WTC11 (cell line): ENCODE data around the gene ISG20L2. TPM values are rescaled to one million over a fixed set of nuclear protein-coding genes. Genes with fewer than 3 reads are reported as not detected.

Experiments
- ATAC-seq: fragments of 200-7000 bp; cut with Tn5 transposase; 2 replicates; pipeline ENCODE4 v1.10.0; 2021; ENCODE audit warnings: mild to moderate bottlenecking, moderate library complexity
- CTCF ChIA-PET: fragments of 300-600 bp; sonication (Branson Sonifier 250); formaldehyde crosslinking; loops from one replicate; lab custom pipeline; 2021; ENCODE audit warnings: antibody characterized with exemption; lab: Charles Lee
- POLR2A ChIA-PET: fragments of 350-600 bp; sonication (Branson Sonifier 250); formaldehyde crosslinking; loops from one replicate; lab custom pipeline; 2021; ENCODE audit warnings: antibody characterized with exemption; lab: Charles Lee
- DNase-seq: peaks from one replicate; pipeline ENCODE4 v3.0.0; 2021; ENCODE audit warnings: low spot score
- H3K27ac Mint-ChIP-seq: 2 replicates; pipeline ENCODE4 v1.8.0; 2021; ENCODE audit warnings: mixed read lengths
- H3K27me3 Mint-ChIP-seq: 2 replicates; pipeline ENCODE4 v1.8.0; 2021; ENCODE audit warnings: low read depth, mild to moderate bottlenecking, moderate library complexity, mixed read lengths
- H3K36me3 Mint-ChIP-seq: 2 replicates; pipeline ENCODE4 v1.8.0; 2021; ENCODE audit warnings: mixed read lengths
- H3K4me1 Mint-ChIP-seq: 2 replicates; pipeline ENCODE4 v1.8.0; 2022; ENCODE audit warnings: mixed read lengths
- H3K4me3 Mint-ChIP-seq: 2 replicates; pipeline ENCODE4 v1.8.0; 2021; ENCODE audit warnings: mild to moderate bottlenecking, moderate library complexity, mixed read lengths
- H3K9me3 Mint-ChIP-seq: 2 replicates; pipeline ENCODE4 v1.8.0; 2021; ENCODE audit warnings: mixed read lengths
- AR ChIP-seq: fragments of 250-450 bp; sonication (Bioruptor Pico); IDR thresholded peaks from 2 replicates; pipeline ENCODE4 v1.9.0; 2021; ENCODE audit warnings: mild to moderate bottlenecking
- ARID4B ChIP-seq: sonication (generic); formaldehyde crosslinking; IDR thresholded peaks from 2 replicates; pipeline ENCODE4 v1.8.0; 2023; ENCODE audit warnings: missing genetic modification reagents, mild to moderate bottlenecking, borderline replicate concordance
- CREB1 ChIP-seq: sonication (generic); formaldehyde crosslinking; IDR thresholded peaks from 2 replicates; pipeline ENCODE4 v1.8.0; 2023; ENCODE audit warnings: mild to moderate bottlenecking, missing genetic modification reagents
- E2F5 ChIP-seq: sonication (generic); formaldehyde crosslinking; IDR thresholded peaks from 2 replicates; pipeline ENCODE4 v1.8.1; 2022; ENCODE audit warnings: mild to moderate bottlenecking, moderate library complexity, missing genetic modification reagents
- ETV6 ChIP-seq: sonication (generic); formaldehyde crosslinking; IDR thresholded peaks from 2 replicates; pipeline ENCODE4 v1.8.1; 2022; ENCODE audit warnings: mild to moderate bottlenecking, missing genetic modification reagents
- GTF2I ChIP-seq: fragments of 250-450 bp; sonication (Bioruptor Pico); conservative IDR thresholded peaks from 2 replicates; pipeline ENCODE4 v1.4.0; 2021; ENCODE audit warnings: mild to moderate bottlenecking
- KAT7 ChIP-seq: sonication (generic); formaldehyde crosslinking; IDR thresholded peaks from 2 replicates; pipeline ENCODE4 v1.8.1; 2023; ENCODE audit warnings: missing genetic modification reagents, mild to moderate bottlenecking, borderline replicate concordance
- NFATC4 ChIP-seq: fragments of 250-450 bp; sonication (Bioruptor Pico); IDR thresholded peaks from 2 replicates; pipeline ENCODE4 v1.9.0; 2021; ENCODE audit warnings: mild to moderate bottlenecking
- NFE2L1 ChIP-seq: sonication (generic); formaldehyde crosslinking; IDR thresholded peaks from 2 replicates; pipeline ENCODE4 v1.8.1; 2023; ENCODE audit warnings: missing genetic modification reagents
- NR2C2 ChIP-seq: sonication (generic); formaldehyde crosslinking; IDR thresholded peaks from 2 replicates; pipeline ENCODE4 v1.8.0; 2022; ENCODE audit warnings: mild to moderate bottlenecking, missing genetic modification reagents
- RORB ChIP-seq: fragments of 250-450 bp; sonication (Bioruptor Pico); IDR thresholded peaks from 2 replicates; pipeline ENCODE4 v1.9.0; 2021; ENCODE audit warnings: mild to moderate bottlenecking
- STAT6 ChIP-seq: sonication (generic); formaldehyde crosslinking; conservative IDR thresholded peaks from 2 replicates; pipeline ENCODE4 v1.8.1; 2023; ENCODE audit warnings: mild to moderate bottlenecking, low read depth, missing genetic modification reagents, moderate library complexity
- TEAD1 ChIP-seq: sonication (generic); formaldehyde crosslinking; IDR thresholded peaks from 2 replicates; pipeline ENCODE4 v1.8.0; 2022; ENCODE audit warnings: mild to moderate bottlenecking, missing genetic modification reagents
- ZNF281 ChIP-seq: sonication (generic); formaldehyde crosslinking; IDR thresholded peaks from 2 replicates; pipeline ENCODE4 v1.8.0; 2023; ENCODE audit warnings: mild to moderate bottlenecking, missing genetic modification reagents
- ZNF425 ChIP-seq: fragments of 250-450 bp; sonication (Bioruptor Pico); conservative IDR thresholded peaks from 2 replicates; pipeline ENCODE4 v1.9.0; 2021; ENCODE audit warnings: mild to moderate bottlenecking
- total RNA-seq: library from RNA; stranded (reverse); gene quantifications from 3 replicates; pipeline ENCODE4 v1.2.3, GENCODE V29; 2021

The ISG20L2 gene
- total RNA-seq, 1 experiment from 2014 or later = 43.8 TPM

- ChIA-PET POLR2A (no interaction called here), CTCF (interaction anchor here (1.2 to 4.2 kb wide), 3 partner anchors 8 to 29 kb away, joined by 3 to 17 read pairs (median 4); partner anchors contain the start of gene CRABP2)
- peaks cover 35% of the 10 kb centered on the region for H3K36me3 Mint-ChIP-seq
- H3K9me3 Mint-ChIP-seq = no peaks in the 10 kb centered on the region
- no peak for TF ChIP-seq STAT6 (CRISPR knock-in tag)
- TF ChIP-seq AR (CRISPR knock-in tag) = no peak
- no peak for TF ChIP-seq NR2C2
- no peak for TF ChIP-seq ZNF281
- no peak for TF ChIP-seq ZNF425 (CRISPR knock-in tag)
- H3K27me3 Mint-ChIP-seq = no peaks in the 10 kb centered on the region; the same call in 1 of the 2 replicates
- peaks cover 38% of the 10 kb centered on the region for H3K4me1 Mint-ChIP-seq
- ATAC-seq (no peak), DNase-seq (no peak)
- no peak overlapping the region for H3K4me3 Mint-ChIP-seq
- no peak overlapping the region for H3K27ac Mint-ChIP-seq
These were observed 31.1 kb downstream of the ISG20L2 start for GRCh38 chr1:156697481-156697880.

GRCh38 chr1:156696755-156697154, 31.8 kb downstream of the ISG20L2 start:
- Mint-ChIP-seq H3K9me3 (no peaks in the 10 kb centered on the region), H3K36me3 (peaks cover 35% of the 10 kb centered on the region), H3K4me3 (no peak overlapping the region), H3K27ac (no peak overlapping the region), H3K4me1 (peaks cover 45% of the 10 kb centered on the region), H3K27me3 (no peaks in the 10 kb centered on the region; the same call in 1 of the 2 replicates)
- ChIA-PET POLR2A (no interaction called here), CTCF (interaction anchor here (1.3 to 17.1 kb wide), 3 partner anchors 9 to 30 kb away, joined by 3 to 1553 read pairs (median 17); partner anchors contain the start of gene CRABP2)
- no peak for ATAC-seq
- no peak for DNase-seq
- TF ChIP-seq TEAD1 (CRISPR knock-in tag) (no peak), NFE2L1 (CRISPR knock-in tag) (no peak), NFATC4 (CRISPR knock-in tag) (no peak), E2F5 (CRISPR knock-in tag) (no peak), ETV6 (CRISPR knock-in tag) (no peak), CREB1 (CRISPR knock-in tag) (no peak), ARID4B (no peak), KAT7 (CRISPR knock-in tag) (no peak), RORB (CRISPR knock-in tag) (no peak), STAT6 (CRISPR knock-in tag) (no peak), GTF2I (CRISPR knock-in tag) (no peak)
